Activated T-cell treated with anti-CD3 and anti-CD28 coated beads, Interleukin-2, amount 50 U/mL, for 24 hours (primary cell): ENCODE measurements around the gene GUF1.

Experiments used
- DNase-seq: peaks from one replicate; pipeline ENCODE4 v3.0.0-alpha.2; 2020
- H3K27ac Mint-ChIP-seq: 2 replicates; pipeline ENCODE4 v1.8.0; 2020; ENCODE audit warnings: mild to moderate bottlenecking, mixed read lengths
- H3K27me3 Mint-ChIP-seq: 2 replicates; pipeline ENCODE4 v1.8.0; 2020; ENCODE audit warnings: mixed read lengths
- H3K36me3 Mint-ChIP-seq: 2 replicates; pipeline ENCODE4 v1.8.0; 2020; ENCODE audit warnings: low read depth, mixed read lengths
- H3K4me1 Mint-ChIP-seq: 2 replicates; pipeline ENCODE4 v1.8.0; 2020; ENCODE audit warnings: low read depth, mixed read lengths
- H3K4me3 Mint-ChIP-seq: 2 replicates; pipeline ENCODE4 v1.8.0; 2020; ENCODE audit warnings: mild to moderate bottlenecking, moderate library complexity, mixed read lengths
- H3K9me3 Mint-ChIP-seq: 2 replicates; pipeline ENCODE4 v1.8.0; 2020; ENCODE audit warnings: mixed read lengths

GUF1 gene

GRCh38 chr4:44671636-44672035 lies 6.6 kb upstream of the GUF1 start:
- no peaks in the 10 kb centered on the region for H3K9me3 Mint-ChIP-seq
- H3K27me3 Mint-ChIP-seq = peaks cover 13% of the 10 kb centered on the region
- H3K4me3 Mint-ChIP-seq = no peak overlapping the region
- H3K4me1 Mint-ChIP-seq = peaks cover 4% of the 10 kb centered on the region
- no peak for DNase-seq
- no peaks in the 10 kb centered on the region for H3K36me3 Mint-ChIP-seq
- H3K27ac Mint-ChIP-seq = no peak overlapping the region

- Mint-ChIP-seq H3K27ac (no peak overlapping the region), H3K4me3 (no peak overlapping the region), H3K9me3 (no peaks in the 10 kb centered on the region), H3K27me3 (peaks cover 11% of the 10 kb centered on the region), H3K4me1 (peaks cover 19% of the 10 kb centered on the region), H3K36me3 (peaks cover 16% of the 10 kb centered on the region)
- no peak for DNase-seq
These were observed 3.7 kb upstream of the GUF1 start for GRCh38 chr4:44674471-44674870.

GRCh38 chr4:44675366-44675765 lies 2.9 kb upstream of the GUF1 start:
- Mint-ChIP-seq H3K27ac (no peak overlapping the region), H3K4me3 (no peak overlapping the region)

GRCh38 chr4:44679060-44679459 lies 840 bp downstream of the GUF1 start:
- peaks cover 49% of the 10 kb centered on the region for H3K36me3 Mint-ChIP-seq
- H3K27ac Mint-ChIP-seq = peak overlapping the region; percentile 99
- no peak for DNase-seq
- peak overlapping the region; percentile 95 for H3K4me3 Mint-ChIP-seq
- H3K4me1 Mint-ChIP-seq = peaks cover 42% of the 10 kb centered on the region
- H3K9me3 Mint-ChIP-seq = no peaks in the 10 kb centered on the region
- H3K27me3 Mint-ChIP-seq = no peaks in the 10 kb centered on the region

More at GRCh38 chr4:44675366-44675765, 2.9 kb upstream of the GUF1 start:
- H3K4me1 Mint-ChIP-seq = peaks cover 22% of the 10 kb centered on the region
- H3K27me3 Mint-ChIP-seq = peaks cover 11% of the 10 kb centered on the region
- no peaks in the 10 kb centered on the region for H3K9me3 Mint-ChIP-seq
- H3K36me3 Mint-ChIP-seq = peaks cover 18% of the 10 kb centered on the region
- DNase-seq = no peak

- Mint-ChIP-seq H3K9me3 (no peaks in the 10 kb centered on the region), H3K27ac (no peak overlapping the region), H3K27me3 (no peaks in the 10 kb centered on the region), H3K4me1 (peaks cover 49% of the 10 kb centered on the region), H3K4me3 (no peak overlapping the region), H3K36me3 (peaks cover 85% of the 10 kb centered on the region)
- no peak for DNase-seq
These were observed 6.4 kb downstream of the GUF1 start for GRCh38 chr4:44684648-44685047.

GRCh38 chr4:44700427-44700826 lies 22.2 kb downstream of the GUF1 start:
- peaks cover 87% of the 10 kb centered on the region for H3K36me3 Mint-ChIP-seq

GRCh38 chr4:44701037-44701436 lies 22.8 kb downstream of the GUF1 start:
- no peak for DNase-seq
- no peak overlapping the region for H3K4me3 Mint-ChIP-seq
- peak overlapping the region; percentile 16 for H3K27ac Mint-ChIP-seq
- H3K9me3 Mint-ChIP-seq = no peaks in the 10 kb centered on the region
- peaks cover 86% of the 10 kb centered on the region for H3K36me3 Mint-ChIP-seq
- H3K27me3 Mint-ChIP-seq = no peaks in the 10 kb centered on the region
- peaks cover 2% of the 10 kb centered on the region for H3K4me1 Mint-ChIP-seq

More at GRCh38 chr4:44700427-44700826, 22.2 kb downstream of the GUF1 start:
- H3K27ac Mint-ChIP-seq = peak overlapping the region; percentile 69
- H3K4me1 Mint-ChIP-seq = peaks cover 2% of the 10 kb centered on the region
- no peak for DNase-seq
- no peaks in the 10 kb centered on the region for H3K27me3 Mint-ChIP-seq
- no peak overlapping the region for H3K4me3 Mint-ChIP-seq
- no peaks in the 10 kb centered on the region for H3K9me3 Mint-ChIP-seq

GRCh38 chr4:44704673-44705072 lies 26.5 kb downstream of the GUF1 start:
- Mint-ChIP-seq H3K27ac (no peak overlapping the region), H3K9me3 (no peaks in the 10 kb centered on the region), H3K4me1 (peaks cover 3% of the 10 kb centered on the region), H3K27me3 (no peaks in the 10 kb centered on the region), H3K4me3 (no peak overlapping the region), H3K36me3 (peaks cover 79% of the 10 kb centered on the region)
- no peak for DNase-seq

- no peak for DNase-seq
- Mint-ChIP-seq H3K27me3 (no peaks in the 10 kb centered on the region), H3K27ac (no peak overlapping the region), H3K4me3 (no peak overlapping the region), H3K4me1 (peaks cover 8% of the 10 kb centered on the region), H3K9me3 (no peaks in the 10 kb centered on the region), H3K36me3 (peaks cover 57% of the 10 kb centered on the region)
These were observed 34.9 kb downstream of the GUF1 start for GRCh38 chr4:44713125-44713524.

- H3K9me3 Mint-ChIP-seq = no peaks in the 10 kb centered on the region
These were observed 38.4 kb downstream of the GUF1 start for GRCh38 chr4:44716597-44716996.

GRCh38 chr4:44720371-44720770 lies 42.2 kb downstream of the GUF1 start:
- DNase-seq = no peak
- Mint-ChIP-seq H3K27me3 (no peaks in the 10 kb centered on the region), H3K36me3 (peaks cover 33% of the 10 kb centered on the region), H3K27ac (no peak overlapping the region), H3K4me3 (no peak overlapping the region), H3K9me3 (no peaks in the 10 kb centered on the region), H3K4me1 (peaks cover 55% of the 10 kb centered on the region)

More at GRCh38 chr4:44716597-44716996, 38.4 kb downstream of the GUF1 start:
- Mint-ChIP-seq H3K4me3 (no peak overlapping the region), H3K4me1 (peaks cover 31% of the 10 kb centered on the region), H3K36me3 (peaks cover 56% of the 10 kb centered on the region), H3K27me3 (no peaks in the 10 kb centered on the region), H3K27ac (no peak overlapping the region)
- no peak for DNase-seq

- H3K36me3 Mint-ChIP-seq = peaks cover 38% of the 10 kb centered on the region
- no peak overlapping the region for H3K4me3 Mint-ChIP-seq
- no peaks in the 10 kb centered on the region for H3K9me3 Mint-ChIP-seq
- no peaks in the 10 kb centered on the region for H3K27me3 Mint-ChIP-seq
- H3K27ac Mint-ChIP-seq = no peak overlapping the region
- no peak for DNase-seq
- H3K4me1 Mint-ChIP-seq = peaks cover 61% of the 10 kb centered on the region
These were observed 43.8 kb downstream of the GUF1 start for GRCh38 chr4:44722001-44722400.

- H3K9me3 Mint-ChIP-seq = no peaks in the 10 kb centered on the region
- peak overlapping the region; percentile 93 for H3K4me3 Mint-ChIP-seq
- peaks cover 29% of the 10 kb centered on the region for H3K36me3 Mint-ChIP-seq
- no peak for DNase-seq
- peak overlapping the region; percentile 92 for H3K27ac Mint-ChIP-seq
- peaks cover 53% of the 10 kb centered on the region for H3K4me1 Mint-ChIP-seq
- H3K27me3 Mint-ChIP-seq = no peaks in the 10 kb centered on the region
These were observed 46.9 kb downstream of the GUF1 start for GRCh38 chr4:44725166-44725565.

GRCh38 chr4:44725726-44726037 lies 47.5 kb downstream of the GUF1 start:
- no peak for DNase-seq
- Mint-ChIP-seq H3K4me1 (peaks cover 51% of the 10 kb centered on the region), H3K27ac (peak overlapping the region; percentile 92), H3K9me3 (no peaks in the 10 kb centered on the region), H3K4me3 (peak overlapping the region; percentile 93), H3K27me3 (no peaks in the 10 kb centered on the region), H3K36me3 (peaks cover 24% of the 10 kb centered on the region)

- Mint-ChIP-seq H3K27me3 (no peaks in the 10 kb centered on the region), H3K9me3 (no peaks in the 10 kb centered on the region), H3K36me3 (peaks cover 18% of the 10 kb centered on the region), H3K27ac (peak within 1 kb of the TSS; percentile 92), H3K4me3 (peak within 1 kb of the TSS; percentile 93), H3K4me1 (peaks cover 45% of the 10 kb centered on the region)
- peak; percentile 87 for DNase-seq
These were observed 48.0 kb downstream of the GUF1 start, which contains the start of gene GNPDA2 for GRCh38 chr4:44726038-44726871. Gene GNPDA2 (minus strand): TSS chr4:44726556. CDS start chr4:44722207, 4,349 bp downstream.
